Ishikawa (cell line): Measurements from ENCODE around the gene COL4A2.

Experiments
- CEBPB ChIP-seq: IDR thresholded peaks from 2 replicates; pipeline ENCODE4 v1.6.1; 2012
- EP300 ChIP-seq: IDR thresholded peaks from 2 replicates; pipeline ENCODE4 v1.6.1; 2012; ENCODE audit warnings: borderline replicate concordance
- FOXM1 ChIP-seq: IDR thresholded peaks from 2 replicates; pipeline ENCODE4 v1.6.1; 2012; ENCODE audit warnings: low read depth, borderline replicate concordance
- RAD21 ChIP-seq: IDR thresholded peaks from 2 replicates; pipeline ENCODE4 v1.6.1; 2012; ENCODE audit warnings: low read depth
- TF ChIP-seq, protein P1 (sequence below): IDR thresholded peaks from 2 replicates; pipeline ENCODE4 v1.6.1; 2012; ENCODE audit warnings: low read depth, mild to moderate bottlenecking

- no peak for TF ChIP-seq RAD21
- no peak for TF ChIP-seq CEBPB
- no peak for TF ChIP-seq FOXM1
- no peak for TF ChIP-seq EP300
- TF ChIP-seq, protein P1, sequence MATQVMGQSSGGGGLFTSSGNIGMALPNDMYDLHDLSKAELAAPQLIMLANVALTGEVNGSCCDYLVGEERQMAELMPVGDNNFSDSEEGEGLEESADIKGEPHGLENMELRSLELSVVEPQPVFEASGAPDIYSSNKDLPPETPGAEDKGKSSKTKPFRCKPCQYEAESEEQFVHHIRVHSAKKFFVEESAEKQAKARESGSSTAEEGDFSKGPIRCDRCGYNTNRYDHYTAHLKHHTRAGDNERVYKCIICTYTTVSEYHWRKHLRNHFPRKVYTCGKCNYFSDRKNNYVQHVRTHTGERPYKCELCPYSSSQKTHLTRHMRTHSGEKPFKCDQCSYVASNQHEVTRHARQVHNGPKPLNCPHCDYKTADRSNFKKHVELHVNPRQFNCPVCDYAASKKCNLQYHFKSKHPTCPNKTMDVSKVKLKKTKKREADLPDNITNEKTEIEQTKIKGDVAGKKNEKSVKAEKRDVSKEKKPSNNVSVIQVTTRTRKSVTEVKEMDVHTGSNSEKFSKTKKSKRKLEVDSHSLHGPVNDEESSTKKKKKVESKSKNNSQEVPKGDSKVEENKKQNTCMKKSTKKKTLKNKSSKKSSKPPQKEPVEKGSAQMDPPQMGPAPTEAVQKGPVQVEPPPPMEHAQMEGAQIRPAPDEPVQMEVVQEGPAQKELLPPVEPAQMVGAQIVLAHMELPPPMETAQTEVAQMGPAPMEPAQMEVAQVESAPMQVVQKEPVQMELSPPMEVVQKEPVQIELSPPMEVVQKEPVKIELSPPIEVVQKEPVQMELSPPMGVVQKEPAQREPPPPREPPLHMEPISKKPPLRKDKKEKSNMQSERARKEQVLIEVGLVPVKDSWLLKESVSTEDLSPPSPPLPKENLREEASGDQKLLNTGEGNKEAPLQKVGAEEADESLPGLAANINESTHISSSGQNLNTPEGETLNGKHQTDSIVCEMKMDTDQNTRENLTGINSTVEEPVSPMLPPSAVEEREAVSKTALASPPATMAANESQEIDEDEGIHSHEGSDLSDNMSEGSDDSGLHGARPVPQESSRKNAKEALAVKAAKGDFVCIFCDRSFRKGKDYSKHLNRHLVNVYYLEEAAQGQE: no peak
These were observed 123.6 kb downstream of the COL4A2 start for GRCh38 chr13:110430391-110431336.
